ENCODE data around the gene IGFBPL1. TPM values are rescaled to one million over a fixed set of nuclear protein-coding genes. Genes with fewer than 3 reads are reported as not detected.

The IGFBPL1 gene
- polyA plus RNA-seq, 1 donor (not counting 4 experiments of a cell fraction or from before 2014, with no cell fraction given), result not detected

- Histone ChIP-seq H3K36me3 (ENCODE audit: control insufficient read depth in 2 of 2, extremely low read depth in 1 of 2, insufficient read depth in 2 of 2, low read length in 2 of 2) (no peaks in the 10 kb centered on the region), H3K9me3 (ENCODE audit: control insufficient read depth, low read depth, low read length) (no peaks in the 10 kb centered on the region), H3K4me1 (ENCODE audit: control insufficient read depth, extremely low read depth, insufficient read depth, low read length) (no peaks in the 10 kb centered on the region), H3K4me3 (ENCODE audit: control insufficient read depth in 2 of 3, extremely low read depth in 1 of 3, insufficient read depth in 2 of 3, low read depth in 1 of 3, low read length in 3 of 3) (no peak overlapping the region), H3K27me3 (ENCODE audit: control insufficient read depth, extremely low read depth, insufficient read depth, low read length) (peaks cover 11% of the 10 kb centered on the region), H2AFZ (ENCODE audit: control insufficient read depth, low read length) (no peak overlapping the region), H3K27ac (ENCODE audit: control insufficient read depth, insufficient read depth, low read length) (no peak overlapping the region), H3K4me2 (ENCODE audit: control insufficient read depth, extremely low read depth, insufficient read depth, low read depth, low read length) (no peak overlapping the region), H4K20me1 (ENCODE audit: control insufficient read depth, extremely low read depth, insufficient read depth, low read length) (no peaks in the 10 kb centered on the region), H3K79me2 (ENCODE audit: control insufficient read depth, insufficient read depth, low read length) (no peaks in the 10 kb centered on the region), H3K9ac (ENCODE audit: control insufficient read depth, extremely low read depth, insufficient read depth, low read length) (no peak overlapping the region), H3K9me1 (ENCODE audit: control insufficient read depth, extremely low read depth, insufficient read depth, low read length) (no peaks in the 10 kb centered on the region)
- DNase-seq (ENCODE audit: low read depth, low spot score) (no peak), FAIRE-seq (no peak)
- dilution Hi-C loops (cut with MboI; ENCODE audit: extremely low pct_ligation_motif_present, low sequenced_read_pairs), result no loop called here
- no peak for TF ChIP-seq EZH2 (IDR thresholded peaks at IDR 0.05; ENCODE audit: low read length)
- TF ChIP-seq, protein P1, sequence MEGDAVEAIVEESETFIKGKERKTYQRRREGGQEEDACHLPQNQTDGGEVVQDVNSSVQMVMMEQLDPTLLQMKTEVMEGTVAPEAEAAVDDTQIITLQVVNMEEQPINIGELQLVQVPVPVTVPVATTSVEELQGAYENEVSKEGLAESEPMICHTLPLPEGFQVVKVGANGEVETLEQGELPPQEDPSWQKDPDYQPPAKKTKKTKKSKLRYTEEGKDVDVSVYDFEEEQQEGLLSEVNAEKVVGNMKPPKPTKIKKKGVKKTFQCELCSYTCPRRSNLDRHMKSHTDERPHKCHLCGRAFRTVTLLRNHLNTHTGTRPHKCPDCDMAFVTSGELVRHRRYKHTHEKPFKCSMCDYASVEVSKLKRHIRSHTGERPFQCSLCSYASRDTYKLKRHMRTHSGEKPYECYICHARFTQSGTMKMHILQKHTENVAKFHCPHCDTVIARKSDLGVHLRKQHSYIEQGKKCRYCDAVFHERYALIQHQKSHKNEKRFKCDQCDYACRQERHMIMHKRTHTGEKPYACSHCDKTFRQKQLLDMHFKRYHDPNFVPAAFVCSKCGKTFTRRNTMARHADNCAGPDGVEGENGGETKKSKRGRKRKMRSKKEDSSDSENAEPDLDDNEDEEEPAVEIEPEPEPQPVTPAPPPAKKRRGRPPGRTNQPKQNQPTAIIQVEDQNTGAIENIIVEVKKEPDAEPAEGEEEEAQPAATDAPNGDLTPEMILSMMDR (optimal IDR thresholded peaks at IDR 0.05 in 1 of 3, IDR thresholded peaks at IDR 0.05 in 1 of 3, conservative IDR thresholded peaks at IDR 0.05 in 1 of 3; ENCODE audit: extremely low read depth in 1 of 3, insufficient read depth in 2 of 3, low read length in 3 of 3), result no peak
Observed at GRCh38 chr9:38359297-38359653, 65.0 kb downstream of the IGFBPL1 start.

- DNase-seq (ENCODE audit: low read depth, low spot score) (no peak), FAIRE-seq (no peak)
- no peak overlapping the region for H3K4me3 ChIP-seq (ENCODE audit: control insufficient read depth in 2 of 3, extremely low read depth in 1 of 3, insufficient read depth in 2 of 3, low read depth in 1 of 3, low read length in 3 of 3)
- dilution Hi-C loops (cut with MboI; ENCODE audit: extremely low pct_ligation_motif_present, low sequenced_read_pairs), result no loop called here
- H3K27ac ChIP-seq (ENCODE audit: control insufficient read depth, insufficient read depth, low read length), result no peak overlapping the region
- no peaks in the 10 kb centered on the region for H3K79me2 ChIP-seq (ENCODE audit: control insufficient read depth, insufficient read depth, low read length)
- no peaks in the 10 kb centered on the region for H3K9me1 ChIP-seq (ENCODE audit: control insufficient read depth, extremely low read depth, insufficient read depth, low read length)
- H2AFZ ChIP-seq (ENCODE audit: control insufficient read depth, low read length), result no peak overlapping the region
- no peaks in the 10 kb centered on the region for H3K9me3 ChIP-seq (ENCODE audit: control insufficient read depth, low read depth, low read length)
- no peak for TF ChIP-seq EZH2 (IDR thresholded peaks at IDR 0.05; ENCODE audit: low read length)
- TF ChIP-seq, protein P1 (optimal IDR thresholded peaks at IDR 0.05 in 1 of 3, IDR thresholded peaks at IDR 0.05 in 1 of 3, conservative IDR thresholded peaks at IDR 0.05 in 1 of 3; ENCODE audit: extremely low read depth in 1 of 3, insufficient read depth in 2 of 3, low read length in 3 of 3), result no peak
- H3K9ac ChIP-seq (ENCODE audit: control insufficient read depth, extremely low read depth, insufficient read depth, low read length), result no peak overlapping the region
- no peak overlapping the region for H3K4me2 ChIP-seq (ENCODE audit: control insufficient read depth, extremely low read depth, insufficient read depth, low read depth, low read length)
- H3K27me3 ChIP-seq (ENCODE audit: control insufficient read depth, extremely low read depth, insufficient read depth, low read length), result peaks cover 7% of the 10 kb centered on the region
- H3K36me3 ChIP-seq (ENCODE audit: control insufficient read depth in 2 of 2, extremely low read depth in 1 of 2, insufficient read depth in 2 of 2, low read length in 2 of 2), result no peaks in the 10 kb centered on the region
- no peaks in the 10 kb centered on the region for H3K4me1 ChIP-seq (ENCODE audit: control insufficient read depth, extremely low read depth, insufficient read depth, low read length)
- H4K20me1 ChIP-seq (ENCODE audit: control insufficient read depth, extremely low read depth, insufficient read depth, low read length), result no peaks in the 10 kb centered on the region
Observed at GRCh38 chr9:38358390-38359296, 65.6 kb downstream of the IGFBPL1 start.

Data from keratinocyte (primary cell).